NCI-H510A treated with DMSO at 0.1 percent for 48 hours (cell line): ENCODE measurements around the gene MAOB.
"Not testable (repeated sequence)": the region's sequence is repeated elsewhere in the genome, so short reads cannot be mapped to it uniquely, and the experiment has no call there.

Experiments
- DNase-seq: peaks from one replicate; lab custom pipeline; 2025; lab: John Stamatoyannopoulos, UW

Gene MAOB

GRCh38 chrX:43882294-43882681 lies at the start of gene MAOB:
MAOB (minus strand) TSS chrX:43882450; CDS start chrX:43882299, 151 bp downstream.
- DNase-seq, result peak; percentile 0

DNA sequence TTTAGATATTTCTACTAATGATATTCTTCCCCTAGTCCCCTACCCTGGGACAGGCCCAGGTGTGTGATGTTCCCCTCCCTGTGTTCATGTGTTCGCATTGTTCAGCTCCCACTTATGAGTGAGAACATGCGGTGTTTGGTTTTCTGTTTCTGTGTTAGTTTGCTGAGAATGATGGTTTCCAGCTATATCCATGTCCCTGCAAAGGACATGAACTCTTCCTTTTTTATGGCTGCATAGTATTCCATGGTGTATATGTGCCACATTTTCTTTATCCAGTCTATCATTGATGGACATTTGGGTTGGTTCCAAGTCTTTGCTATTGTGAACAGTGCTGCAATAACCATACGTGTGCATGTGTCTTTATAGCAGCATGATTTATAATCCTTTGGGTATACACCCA lies 39.8 kb upstream of the MAOB start:
- not testable (repeated sequence) for DNase-seq

GRCh38 chrX:43910772-43911171 lies 28.5 kb upstream of the MAOB start:
- not testable (repeated sequence) for DNase-seq

GRCh38 chrX:43910012-43910411 lies 27.8 kb upstream of the MAOB start:
- no peak for DNase-seq

- DNase-seq, result no peak
These were observed 26.9 kb upstream of the MAOB start for GRCh38 chrX:43909141-43909540.

GRCh38 chrX:43899878-43900815 lies 17.9 kb upstream of the MAOB start:
- DNase-seq, result no peak

- DNase-seq, result no peak
These were observed 16.3 kb upstream of the MAOB start for GRCh38 chrX:43898406-43899035.

GRCh38 chrX:43897290-43897689 lies 15.0 kb upstream of the MAOB start:
- DNase-seq, result no peak

DNA sequence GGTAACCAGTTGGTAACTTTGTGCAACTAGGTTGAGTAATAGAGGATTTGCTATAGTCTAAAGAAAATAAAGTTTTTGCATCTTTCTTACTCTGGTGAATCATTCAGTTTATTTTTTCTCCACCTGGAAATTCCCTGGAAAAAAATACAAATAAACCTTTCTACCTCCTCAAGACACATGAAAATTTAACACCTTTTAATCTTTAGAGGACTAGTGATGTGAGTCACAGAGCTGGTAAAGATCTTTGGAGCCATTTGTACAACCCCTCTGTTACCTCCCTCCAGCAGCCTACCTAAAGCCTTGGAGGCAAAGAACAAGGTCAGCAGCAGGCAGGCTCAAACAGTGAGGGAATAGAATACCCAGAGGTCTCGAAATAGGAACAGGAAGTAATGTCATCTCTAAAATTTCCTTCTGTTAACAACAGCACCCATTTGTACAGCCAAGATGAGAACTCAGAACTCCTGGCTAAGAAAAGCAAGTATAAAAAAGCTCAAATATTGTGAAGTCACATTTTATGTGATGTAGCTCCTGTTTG lies 10.2 kb upstream of the MAOB start:
- DNase-seq, result no peak

GRCh38 chrX:43885617-43886016 lies 3.4 kb upstream of the MAOB start:
- no peak for DNase-seq

GRCh38 chrX:43881410-43882293 lies 598 bp downstream of the MAOB start:
- no peak for DNase-seq

DNA sequence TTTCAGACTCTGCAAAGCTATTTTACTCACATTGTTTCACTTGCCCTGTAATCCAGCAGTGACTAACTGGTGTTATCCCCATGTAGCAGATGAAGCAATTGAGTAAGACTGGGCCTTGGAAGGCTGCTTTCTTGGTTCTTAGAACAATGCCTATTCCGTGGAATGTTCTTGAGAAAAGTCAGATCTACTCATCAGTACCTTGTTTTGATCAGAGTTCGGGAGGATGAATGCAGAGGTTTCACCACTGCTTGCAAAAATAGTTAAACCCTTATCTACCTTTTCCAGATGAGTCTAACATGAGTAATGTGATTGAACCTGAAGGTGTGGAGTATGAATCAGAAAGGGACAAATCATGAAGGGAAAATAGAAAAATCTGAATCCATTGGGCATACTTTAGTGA lies 1.8 kb downstream of the MAOB start:
- DNase-seq, result no peak

DNA sequence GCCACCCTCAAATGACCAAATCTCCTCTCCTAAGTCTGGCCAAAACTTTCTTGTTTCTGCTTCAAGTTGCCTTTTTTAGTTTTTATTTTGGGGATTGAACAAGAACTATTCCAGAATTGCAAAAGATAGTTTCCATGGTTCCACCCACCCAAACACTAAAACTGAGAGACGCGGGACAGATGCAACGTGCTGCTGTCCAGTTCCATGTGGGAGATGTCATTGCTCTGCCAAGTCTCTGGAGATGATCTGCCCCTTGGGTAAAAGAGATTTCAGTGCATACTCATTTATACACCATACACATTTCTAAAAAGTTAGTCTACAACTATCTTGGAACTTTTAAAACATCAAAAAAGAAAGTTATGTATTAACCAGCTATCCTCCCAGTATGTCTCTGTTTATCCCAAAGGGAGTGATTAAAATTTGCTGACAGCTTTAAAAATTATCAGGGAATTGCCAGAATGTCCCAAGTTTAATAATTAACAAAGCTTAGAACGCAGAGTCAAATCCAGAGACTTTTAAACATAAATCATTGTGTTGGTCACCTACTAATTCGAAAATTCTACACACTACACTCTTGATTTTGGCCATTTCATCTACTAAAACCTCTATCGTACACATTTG lies 3.2 kb downstream of the MAOB start:
- no peak for DNase-seq

DNA sequence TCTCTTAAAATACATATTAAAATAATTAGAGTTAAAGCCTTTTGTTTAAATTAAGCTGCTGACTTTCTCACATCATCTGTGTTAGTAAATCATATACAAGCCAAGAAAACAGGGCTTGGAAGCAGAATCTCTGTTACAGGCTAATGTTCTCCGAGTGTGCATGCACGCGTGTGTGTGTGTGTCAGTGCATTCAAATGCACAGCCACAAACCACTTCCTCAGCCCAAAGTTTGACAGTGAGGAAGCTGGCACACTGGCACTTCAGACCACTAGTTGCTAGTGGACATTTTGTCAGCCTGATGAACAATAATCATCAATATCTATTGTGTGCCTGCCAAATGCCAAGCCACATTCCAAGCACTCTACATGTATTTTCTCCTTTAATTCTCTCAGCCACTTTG lies 5.6 kb downstream of the MAOB start:
- DNase-seq, result no peak

DNA sequence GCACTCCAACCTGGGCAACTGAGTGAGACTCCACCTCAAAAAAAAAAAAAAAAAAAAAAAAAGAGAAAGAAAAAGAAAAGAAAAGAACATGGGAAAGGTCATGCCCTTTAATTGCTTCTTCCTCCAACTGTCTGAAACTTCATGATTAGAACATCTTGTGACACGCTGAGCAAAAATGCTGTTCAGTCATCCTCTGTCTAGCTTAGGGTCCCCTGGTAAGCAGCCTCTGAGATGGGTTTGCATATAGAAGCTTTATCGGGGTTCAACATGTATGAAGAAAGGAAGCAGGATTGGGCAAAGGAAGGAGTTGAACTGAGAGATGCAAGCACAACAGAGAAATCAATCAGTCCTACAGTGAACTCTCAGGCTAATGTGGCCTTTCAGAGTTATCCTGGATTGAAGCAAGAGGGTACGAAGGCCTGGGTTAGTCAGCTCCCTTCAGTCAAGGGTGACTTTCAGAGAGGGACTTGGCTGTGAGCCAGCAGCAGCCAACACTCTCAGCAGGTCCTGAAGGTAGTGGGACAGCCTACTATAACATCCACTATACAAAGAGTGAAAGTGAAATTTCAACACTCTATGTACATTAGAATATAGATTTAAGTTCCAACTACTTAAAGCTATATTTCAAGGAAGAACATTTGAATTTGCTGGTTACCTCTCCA lies 11.4 kb downstream of the MAOB start:
- no peak for DNase-seq

- no peak for DNase-seq
These were observed 12.2 kb downstream of the MAOB start for GRCh38 chrX:43870011-43870410.

DNA sequence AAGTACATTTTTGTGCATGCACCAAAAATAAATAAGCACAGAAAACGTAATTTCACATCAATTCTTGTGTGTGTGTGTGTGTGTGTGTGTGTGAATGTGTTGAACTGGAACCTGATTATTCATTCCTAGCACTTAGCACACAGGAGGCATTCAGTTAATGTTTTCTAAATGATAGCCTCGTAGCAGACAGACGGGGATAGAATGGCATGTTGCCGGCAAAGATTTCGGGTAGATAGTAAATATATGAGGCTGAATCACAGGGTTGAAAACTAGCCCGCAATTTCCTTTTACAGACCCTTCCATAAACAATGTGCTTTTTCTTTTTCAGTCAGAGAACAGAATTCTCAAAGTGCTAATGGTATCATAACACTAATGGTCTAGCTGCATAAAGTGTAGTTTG lies 13.5 kb downstream of the MAOB start:
- no peak for DNase-seq

GRCh38 chrX:43866423-43866822 lies 15.8 kb downstream of the MAOB start:
- no peak for DNase-seq

DNA sequence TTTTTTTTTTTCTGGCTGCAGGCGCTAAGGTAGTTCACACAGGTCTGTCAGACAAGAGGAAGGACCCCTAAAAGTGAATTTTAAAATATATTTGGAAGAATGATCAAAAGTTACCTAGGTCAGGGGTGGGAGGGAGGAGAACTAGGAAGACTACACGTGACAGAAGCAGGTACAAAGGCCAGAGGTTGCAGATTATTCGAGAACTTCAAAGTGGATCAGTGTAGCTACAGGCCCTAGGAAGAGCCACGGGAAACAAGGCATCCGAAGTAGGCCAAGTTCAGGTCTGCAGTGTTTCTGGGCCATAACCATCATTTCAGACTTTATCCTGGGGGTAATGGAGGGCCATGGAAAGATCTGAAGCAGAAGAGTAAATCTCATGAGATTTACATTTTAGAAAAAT lies 16.5 kb downstream of the MAOB start:
- DNase-seq, result no peak

GRCh38 chrX:43862434-43862833 lies 19.8 kb downstream of the MAOB start:
- DNase-seq, result no peak

DNA sequence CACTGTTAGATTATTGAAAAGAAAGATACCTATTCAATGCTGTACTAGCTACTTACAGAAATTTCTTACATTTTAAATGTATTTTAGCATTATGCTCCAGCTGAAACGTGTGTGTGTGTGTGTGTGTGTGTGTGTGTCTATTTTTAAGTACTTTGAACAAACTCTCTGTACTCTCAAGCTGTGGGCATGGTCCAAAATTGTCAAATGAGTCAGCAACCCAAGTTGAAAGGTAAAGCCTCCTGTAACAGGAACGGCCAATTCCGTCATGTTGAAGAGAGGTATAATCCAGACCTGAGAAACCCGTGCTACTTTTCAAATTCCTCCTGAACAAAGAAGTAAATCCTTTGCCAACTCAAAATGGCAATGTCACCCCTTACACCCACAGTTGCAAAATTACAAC lies 20.5 kb downstream of the MAOB start:
- DNase-seq, result no peak
